ENCODE results near the gene SLC25A53.

- TF ChIP-seq EZH2 (IDR thresholded peaks at IDR 0.05; ENCODE audit: borderline replicate concordance), result no peak
- no peak for TF ChIP-seq EZH2phosphoT487 (IDR thresholded peaks at IDR 0.05; ENCODE audit: low read depth, severe bottlenecking, unreplicated experiment)
- TF ChIP-seq CTCF (IDR thresholded peaks at IDR 0.05; ENCODE audit: poor library complexity), result no peak
Measured at GRCh38 chrX:104108955-104109354, 47.9 kb downstream of the SLC25A53 start.
